HG02623 (cell line): ENCODE data around the gene KLK15.
"Not testable (repeated sequence)": the region's sequence is repeated elsewhere in the genome, so short reads cannot be mapped to it uniquely, and the experiment has no call there.

Source experiments
- ATAC-seq: cut with Tn5 transposase; IDR thresholded peaks from one replicate; pipeline ENCODE4 v1.9.1; 2021; ENCODE audit warnings: moderate library complexity; ENCODE audit not compliant: unreplicated experiment

KLK15 gene

DNA sequence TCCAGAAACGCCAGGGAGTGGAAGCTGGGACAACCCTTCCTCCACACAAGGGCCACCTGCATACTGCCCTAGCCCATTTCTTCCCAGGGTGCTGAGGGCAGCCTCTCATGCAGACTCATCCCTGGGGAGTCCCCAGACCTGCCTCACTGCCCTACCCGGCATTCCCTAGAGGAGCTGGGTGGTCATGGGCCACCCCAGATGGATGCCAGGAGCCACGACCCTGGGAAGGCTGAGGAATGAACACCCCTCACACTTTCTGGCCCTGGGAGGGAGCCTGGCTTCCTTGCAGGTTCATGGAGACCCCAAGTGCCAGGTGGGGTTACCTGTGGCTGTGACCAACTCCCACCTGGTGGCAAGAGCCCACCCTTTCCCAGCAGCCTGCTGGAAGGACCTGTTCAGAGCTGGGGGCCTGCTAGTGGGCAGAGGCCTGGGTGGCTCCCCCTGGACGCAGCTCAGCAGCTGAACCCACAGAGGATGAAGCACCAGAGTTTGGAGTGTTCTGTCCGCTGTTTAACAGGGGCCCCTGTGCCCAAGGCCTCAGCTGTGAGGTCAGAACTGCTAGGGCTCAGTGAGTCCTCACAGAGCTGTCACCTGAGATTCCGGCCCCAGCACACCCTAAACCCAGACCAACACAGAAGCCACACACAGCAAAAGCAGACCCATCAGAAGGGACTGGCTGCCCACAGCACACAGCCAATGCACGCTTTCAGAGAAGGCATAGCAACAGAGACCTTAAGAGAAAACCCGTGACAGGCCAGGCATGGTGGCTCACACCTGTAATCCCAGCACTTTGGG, 36.5 kb downstream of the KLK15 start:
- no peak for ATAC-seq

DNA sequence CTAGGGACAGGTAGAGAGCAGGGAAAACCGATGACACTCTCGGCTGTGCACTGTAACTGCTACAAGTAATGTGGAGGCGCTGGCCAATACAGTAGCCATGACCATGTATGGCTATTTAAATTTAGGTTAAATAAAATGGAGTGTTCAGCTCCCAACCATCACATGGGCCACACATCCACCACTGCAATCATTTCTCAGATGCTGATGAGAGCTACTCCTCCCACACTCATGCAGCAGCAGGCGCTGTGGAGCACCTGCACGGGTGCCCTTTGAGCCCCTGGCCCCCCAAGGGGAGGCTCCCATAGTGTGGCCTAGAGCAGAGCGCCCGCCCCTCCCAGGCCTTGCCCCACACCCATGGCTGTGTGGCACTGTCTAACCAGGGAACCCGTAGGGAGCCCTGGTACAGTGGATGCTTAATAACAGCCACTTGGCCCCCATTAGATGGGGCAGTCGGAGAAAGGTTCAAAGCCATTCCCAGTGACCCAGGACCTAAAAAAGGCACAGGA, 37.2 kb downstream of the KLK15 start:
- no peak for ATAC-seq

DNA sequence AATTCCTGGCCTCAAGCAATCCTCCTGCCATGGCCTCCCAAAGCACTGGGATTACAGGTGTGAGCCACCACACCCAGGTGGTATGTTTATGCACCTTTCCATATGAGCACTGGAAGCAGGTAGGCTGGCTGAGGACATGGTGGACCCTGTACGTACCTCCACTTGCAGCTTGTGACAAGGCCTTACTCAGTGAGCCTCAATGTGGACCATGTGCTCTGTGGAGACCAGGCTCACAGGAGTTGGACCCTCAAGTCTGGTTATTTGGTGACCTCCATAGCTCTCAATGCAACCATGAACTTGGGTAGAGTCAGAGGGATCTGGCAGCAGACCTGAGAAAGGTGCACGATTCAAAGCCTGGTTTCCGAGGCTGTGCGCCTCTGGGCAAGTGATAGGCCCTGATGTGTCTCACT, 37.7 kb downstream of the KLK15 start:
- ATAC-seq = no peak

DNA sequence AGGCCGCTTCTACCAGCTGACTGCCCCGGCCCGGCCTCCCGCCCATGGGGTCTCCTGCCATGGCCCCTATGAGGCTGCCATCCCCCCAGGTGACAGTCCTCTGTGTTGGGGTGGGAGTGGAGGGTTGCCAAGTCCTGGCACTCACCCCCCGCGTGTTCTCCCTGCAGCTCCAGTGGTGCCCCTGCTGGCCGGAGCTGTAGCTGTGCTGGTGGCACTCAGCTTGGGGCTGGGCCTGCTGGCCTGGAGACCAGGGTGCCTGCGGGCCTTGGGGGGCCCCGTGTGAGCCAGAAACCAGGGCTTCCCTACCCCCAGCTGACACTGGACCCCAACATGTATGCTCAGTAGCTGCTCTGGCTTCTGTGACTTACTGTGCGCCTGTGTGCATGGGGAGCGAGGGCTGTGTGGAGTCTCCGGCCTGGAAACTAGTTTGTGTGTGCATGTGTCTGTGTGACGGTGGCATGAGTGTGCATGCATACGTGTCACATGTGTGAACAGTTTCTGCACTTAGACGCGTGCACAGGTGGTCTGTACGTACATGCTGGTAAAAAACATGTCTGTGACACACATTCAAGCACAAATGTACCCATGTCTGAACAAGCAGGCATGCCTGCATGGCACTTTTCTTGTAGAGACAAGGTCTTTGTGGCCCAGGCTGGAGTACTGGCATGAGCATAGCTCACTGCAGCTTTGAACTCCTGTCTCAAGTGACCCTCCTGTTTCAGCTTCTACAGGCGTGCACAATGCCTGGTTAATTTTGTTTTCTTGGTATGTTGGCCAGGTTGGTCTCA, 38.3 kb downstream of the KLK15 start:
- no peak for ATAC-seq

DNA sequence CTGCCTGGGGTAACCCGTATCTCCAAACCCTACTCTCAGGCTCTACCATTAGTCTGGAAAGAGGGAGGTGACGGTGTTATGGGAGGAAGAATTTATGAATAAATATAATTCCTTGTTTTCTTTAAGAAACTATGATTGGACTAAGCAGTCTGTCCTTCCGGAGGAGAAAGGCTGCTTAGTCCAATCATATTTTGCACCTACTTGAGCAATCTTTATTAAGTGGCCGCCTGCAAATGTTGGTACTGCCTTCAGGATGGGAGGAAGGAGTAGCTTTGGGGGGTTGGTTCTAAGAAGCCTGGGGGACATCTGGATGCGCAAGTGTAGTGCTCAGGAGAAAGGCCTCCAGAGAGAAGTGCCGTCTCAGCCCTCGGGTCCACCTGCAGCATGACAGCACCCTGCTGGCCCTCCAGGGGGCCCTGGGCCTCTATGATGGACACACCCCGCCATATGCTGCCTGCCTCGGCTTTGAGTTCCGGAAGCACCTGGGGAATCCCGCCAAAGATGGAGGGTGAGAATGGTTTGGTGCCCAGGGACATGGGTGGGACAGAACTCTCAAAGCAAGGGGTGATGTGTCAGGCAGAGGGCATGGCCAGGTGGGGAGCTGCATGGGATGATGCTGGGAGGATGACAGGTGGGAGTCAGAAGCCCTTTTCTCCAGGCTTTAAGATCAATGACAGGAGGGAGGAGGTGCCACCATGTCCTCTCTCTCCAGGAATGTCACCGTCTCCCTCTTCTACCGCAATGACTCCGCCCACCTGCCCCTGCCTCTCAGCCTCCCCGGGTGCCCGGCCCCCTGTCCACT, 39.1 kb downstream of the KLK15 start:
- no peak for ATAC-seq

DNA sequence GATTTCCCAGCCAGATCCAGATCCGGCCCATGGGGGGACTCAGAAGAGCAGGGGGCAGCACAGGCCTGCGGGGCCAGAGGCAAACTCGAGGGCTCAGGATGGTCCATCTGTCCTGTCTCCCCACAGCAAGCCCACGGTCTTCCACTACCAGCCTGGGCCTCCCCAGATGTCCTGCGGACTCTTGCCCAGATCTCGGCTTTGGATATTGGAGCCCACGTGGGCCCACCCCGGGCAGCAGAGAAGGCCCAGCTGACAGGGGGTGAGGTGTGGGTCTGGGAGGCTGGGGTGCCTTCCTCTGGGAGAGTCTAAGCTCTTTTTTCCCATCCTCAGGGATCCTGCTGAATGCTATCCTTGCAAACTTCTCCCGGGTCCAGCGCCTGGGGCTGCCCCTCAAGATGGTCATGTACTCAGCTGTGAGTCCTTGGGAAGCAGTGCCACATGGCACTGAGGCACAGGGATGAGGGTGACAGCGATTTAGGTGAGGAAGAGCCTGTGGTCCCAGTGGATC, 39.8 kb downstream of the KLK15 start:
- no peak for ATAC-seq

DNA sequence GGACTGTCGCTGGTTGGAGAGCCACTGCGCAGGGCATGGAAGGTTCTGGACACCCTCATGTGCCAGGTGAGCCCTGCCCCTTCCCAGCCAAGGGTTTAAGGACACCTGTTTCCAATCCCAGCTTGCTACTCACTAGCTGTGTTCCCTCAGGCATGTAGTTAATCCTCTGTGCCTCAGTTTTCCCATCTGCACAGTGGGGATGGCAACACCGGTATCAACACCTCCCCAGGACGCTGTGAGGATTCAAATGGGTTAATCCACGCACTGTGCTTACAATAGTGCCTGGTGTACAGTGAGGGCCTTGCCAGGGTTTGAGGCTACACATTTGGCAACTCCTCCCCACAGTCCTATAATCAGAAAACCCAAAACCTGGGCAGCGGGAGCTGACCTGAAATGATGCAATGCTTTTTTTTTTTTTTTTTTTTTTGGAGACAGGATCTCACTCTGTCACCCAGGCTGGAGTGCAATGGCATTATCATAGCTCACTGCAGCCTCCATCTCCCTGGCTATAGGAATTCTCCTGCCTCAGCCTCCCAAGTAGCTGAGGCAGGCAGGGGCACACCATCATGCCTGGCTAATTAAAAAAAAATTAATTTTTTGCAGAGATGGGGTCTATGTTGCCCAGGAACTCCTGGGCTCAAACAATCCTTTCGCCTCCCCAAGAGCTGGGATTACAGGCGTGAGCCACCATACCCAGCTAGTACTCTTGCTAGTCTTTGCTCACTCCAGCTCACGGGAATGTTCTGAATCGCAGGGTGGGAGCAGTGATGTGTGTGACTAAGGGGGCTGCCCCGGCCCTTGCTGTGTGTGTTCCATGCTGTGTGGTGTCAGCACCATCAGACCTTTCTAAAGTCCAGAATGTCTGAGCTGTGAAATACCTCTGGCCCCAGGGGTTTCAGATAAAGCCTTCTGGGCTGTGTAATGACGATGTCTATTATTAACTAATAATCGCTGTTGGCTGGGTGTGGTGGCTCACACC, 40.8 kb downstream of the KLK15 start:
- no peak for ATAC-seq

DNA sequence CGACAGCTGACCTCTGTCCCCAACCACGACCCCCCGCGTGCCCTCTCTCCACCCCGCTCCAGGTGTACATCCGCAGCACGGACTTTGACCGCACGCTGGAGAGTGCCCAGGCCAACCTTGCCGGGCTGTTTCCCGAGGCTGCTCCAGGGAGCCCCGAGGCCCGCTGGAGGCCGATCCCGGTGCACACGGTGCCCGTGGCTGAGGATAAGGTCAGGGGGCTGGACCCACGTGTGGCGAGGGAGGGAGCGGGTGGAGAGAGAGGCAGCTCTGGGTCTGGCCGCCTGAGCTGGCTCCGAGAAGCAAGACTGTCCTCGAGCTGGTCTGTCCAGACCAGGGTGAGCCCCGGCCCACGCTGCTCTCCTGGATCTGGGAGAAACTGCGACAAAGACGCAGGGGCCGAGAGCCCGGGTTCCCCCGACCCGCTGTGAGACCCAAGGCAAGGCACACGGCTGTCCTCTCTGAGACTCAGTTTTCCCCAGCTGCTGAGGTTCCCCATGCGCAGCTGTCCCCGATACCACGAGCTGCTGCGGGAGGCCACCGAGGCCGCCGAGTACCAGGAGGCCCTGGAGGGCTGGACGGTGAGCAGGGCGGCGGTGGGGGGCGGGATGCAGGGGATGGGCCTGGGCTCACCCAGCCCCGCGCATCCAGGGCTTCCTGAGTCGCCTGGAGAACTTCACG, 41.6 kb downstream of the KLK15 start:
- no peak for ATAC-seq

DNA sequence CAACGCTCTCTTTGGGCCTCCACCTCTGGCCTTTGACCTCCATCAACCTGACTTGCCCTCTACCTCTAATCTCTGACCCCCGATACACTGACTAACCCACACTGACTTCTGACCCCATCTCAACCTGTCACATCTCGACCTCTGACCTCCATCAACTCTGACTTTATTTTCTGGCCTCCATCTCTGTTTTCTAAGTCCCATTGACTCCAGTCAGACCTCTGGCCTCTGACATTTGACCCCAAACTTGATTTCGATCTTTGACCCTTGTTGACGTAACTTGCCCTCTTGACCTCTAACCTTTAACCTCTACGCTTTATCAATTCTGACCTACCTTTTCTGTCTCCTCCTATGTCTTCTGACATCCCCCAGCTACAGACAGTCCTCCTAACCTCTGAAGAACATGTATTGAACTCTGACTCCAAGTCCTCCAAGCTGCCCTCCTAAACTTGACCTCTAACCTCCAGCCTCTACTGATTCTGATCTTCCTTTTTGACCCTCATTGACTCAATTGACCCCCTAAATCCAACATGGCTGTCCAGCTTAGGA, 42.4 kb downstream of the KLK15 start:
- no peak for ATAC-seq

DNA sequence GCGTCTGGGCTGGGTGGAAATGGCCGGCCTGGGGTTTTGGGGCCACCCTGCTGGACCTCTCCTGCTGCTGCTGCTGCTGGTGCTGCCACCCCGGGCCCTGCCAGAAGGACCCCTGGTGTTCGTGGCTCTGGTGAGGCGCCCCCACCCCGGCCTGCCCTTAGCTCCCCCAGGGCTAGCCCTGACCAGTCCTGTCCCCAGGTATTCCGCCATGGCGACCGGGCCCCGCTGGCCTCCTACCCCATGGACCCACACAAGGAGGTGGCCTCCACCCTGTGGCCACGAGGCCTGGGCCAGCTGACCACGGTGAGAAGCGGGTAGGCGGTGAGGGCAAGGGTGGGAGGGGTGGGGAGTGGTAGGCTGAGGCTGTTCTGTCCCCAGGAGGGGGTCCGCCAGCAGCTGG, 43.0 kb downstream of the KLK15 start, which contains the start of gene ACP4:
Gene ACP4, plus strand, starts transcription at position 20 of the 400 bp plus-strand sequence. Its CDS starts 0 bp downstream, at position 20.
- no peak for ATAC-seq

DNA sequence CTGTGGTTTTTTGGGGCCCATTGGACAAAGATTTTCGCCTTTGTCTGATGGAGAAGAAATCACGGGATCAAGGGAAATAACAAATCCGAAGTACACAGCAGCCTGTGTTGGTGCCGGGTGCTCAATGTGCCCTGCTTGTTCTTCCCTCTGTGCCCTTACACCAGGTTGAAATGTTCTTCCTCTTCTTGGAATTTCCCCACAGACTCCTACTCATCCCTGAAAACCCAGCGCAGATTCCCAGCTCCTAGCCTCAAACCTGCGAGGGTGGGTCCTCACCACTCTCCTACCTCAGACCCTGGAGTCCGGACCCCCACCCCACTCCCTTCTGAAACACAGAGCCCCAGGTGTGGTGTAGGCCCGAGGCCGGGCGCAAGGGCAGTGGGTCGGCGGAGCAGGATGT, 48.0 kb downstream of the KLK15 start:
- ATAC-seq = no peak

DNA sequence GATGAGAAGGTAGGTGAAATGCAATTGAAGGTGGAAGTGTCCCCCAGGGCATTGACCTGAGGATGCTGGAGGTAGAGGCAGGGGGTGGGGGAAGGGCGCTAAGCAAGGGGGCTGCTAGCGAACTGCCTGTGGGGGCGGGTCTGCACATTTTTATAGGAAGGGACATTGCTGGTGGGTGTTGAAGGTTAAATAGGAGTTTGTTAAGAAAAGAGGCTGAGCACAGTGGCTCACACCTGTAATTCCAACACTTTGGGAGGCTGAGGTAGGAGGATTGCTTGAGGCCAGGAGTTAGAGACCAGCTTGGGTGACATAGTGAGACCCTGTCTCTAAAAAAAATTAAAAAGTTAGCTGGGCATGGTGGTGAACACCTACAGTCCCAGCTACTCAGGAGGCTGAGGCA, 48.7 kb downstream of the KLK15 start:
- ATAC-seq = no peak

DNA sequence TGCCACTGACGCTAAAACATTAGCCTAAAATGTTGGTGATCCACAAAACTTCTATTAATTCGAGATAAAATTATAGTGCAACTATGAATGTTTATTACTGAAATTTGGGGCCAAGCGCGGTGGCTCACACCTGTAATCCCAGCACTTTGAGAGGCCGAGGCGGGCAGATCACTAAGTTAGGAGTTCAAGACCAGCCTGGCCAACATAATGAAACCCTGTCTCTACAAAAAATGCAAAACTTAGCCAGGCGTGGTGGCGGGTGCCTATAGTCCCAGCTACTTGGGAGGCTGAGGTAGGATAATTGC, 49.6 kb downstream of the KLK15 start:
- ATAC-seq = not testable (repeated sequence)

DNA sequence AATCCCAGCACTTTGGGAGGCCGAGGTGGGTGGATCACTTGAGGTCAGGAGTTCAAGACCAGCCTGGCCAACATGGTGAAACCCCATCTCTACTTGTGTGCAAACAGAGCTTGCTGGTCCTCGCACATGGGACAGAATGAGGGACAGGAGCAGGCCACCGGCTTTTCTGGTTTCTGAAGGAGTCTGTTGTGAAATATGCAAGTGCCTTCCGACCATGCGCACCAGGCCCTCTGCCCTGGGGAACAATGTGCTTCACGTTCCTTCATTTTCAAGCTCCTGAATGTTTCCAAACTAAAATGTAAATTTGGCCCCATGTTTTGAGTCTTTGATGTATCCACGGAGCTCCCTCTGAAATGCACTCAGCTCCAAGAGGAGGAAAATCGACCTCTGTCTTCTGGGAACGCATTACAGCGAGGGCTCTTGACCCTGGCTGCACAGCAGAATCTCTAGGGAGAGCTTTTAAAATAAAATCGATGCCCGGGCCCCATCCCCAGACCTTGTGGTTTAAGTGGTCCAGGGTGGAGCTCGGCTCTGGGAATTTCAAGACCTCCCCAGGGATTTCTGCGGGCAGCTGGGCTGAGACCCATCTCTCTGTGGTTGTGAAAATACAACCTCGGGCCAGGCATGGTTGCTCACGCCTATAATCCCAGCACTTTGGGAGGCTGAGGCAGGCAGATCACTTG, 52.5 kb downstream of the KLK15 start:
- no peak for ATAC-seq

DNA sequence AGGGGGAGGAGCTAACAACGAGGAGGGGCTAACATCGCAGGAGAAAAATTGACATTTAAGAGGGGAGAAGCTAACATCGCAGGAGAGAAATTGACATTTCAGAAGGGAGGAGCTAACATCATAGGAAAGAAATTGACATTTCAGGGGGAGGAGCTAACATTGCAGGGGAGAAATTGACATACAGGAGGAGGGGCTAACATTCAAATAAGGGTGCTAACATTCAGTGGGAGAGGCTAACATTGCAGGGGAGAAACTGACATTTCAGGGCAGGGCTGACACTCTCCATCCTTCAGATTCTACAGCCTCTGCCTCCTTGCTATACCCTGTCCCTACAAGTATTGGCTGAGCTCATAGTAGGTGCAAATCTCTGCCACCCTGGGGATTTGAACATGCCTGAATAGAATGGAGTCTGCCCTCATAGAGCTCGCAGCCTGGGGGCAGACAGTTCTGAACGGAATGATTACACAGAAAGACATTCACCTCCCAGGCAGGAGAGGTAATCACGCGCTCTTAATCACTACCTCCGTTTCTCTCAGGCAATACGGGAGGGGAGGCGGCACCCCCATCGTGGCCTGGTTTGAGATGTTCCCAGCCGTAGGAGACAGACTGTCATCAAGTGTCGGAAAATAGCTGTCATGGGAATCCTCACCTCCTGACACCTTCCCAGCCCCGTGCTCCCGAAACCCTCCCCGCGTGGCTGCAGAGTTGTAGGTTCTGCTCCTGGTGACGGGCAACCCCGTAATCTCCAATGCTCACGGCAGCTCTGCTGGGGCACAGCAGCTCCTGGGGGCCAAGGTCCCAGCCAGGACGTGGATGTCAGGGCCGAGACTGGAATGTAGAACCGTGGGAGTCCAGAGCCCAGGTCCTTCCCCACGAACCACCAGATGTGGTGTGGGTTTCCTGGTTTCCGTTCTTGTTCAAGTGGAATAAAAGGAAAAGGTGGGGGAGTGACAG, 53.6 kb downstream of the KLK15 start:
- no peak for ATAC-seq

DNA sequence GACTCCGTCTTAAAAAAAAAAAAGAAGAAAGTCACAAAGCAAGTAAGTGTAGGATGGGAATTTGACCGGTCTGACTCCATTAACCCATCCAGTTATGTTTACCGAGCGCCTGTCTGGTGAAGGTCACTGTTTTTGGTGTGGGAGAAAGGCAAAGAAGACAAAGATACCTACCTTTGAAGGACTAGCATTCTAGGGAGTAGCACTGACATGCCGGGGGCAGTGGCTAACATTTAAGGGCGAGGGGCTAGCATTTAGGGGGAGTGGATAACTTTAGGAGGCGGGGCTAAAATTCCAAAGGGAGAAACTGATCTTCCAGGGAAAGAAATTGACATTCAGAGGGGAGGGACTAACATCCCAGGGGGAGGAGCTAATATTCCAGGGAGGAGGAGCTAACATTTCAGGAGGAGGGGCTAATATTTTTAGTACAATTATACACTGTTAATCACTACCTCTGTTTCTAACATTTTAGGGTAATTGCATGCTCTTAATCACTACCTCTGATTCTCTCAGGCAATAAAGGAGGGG, 54.4 kb downstream of the KLK15 start:
- ATAC-seq = no peak

DNA sequence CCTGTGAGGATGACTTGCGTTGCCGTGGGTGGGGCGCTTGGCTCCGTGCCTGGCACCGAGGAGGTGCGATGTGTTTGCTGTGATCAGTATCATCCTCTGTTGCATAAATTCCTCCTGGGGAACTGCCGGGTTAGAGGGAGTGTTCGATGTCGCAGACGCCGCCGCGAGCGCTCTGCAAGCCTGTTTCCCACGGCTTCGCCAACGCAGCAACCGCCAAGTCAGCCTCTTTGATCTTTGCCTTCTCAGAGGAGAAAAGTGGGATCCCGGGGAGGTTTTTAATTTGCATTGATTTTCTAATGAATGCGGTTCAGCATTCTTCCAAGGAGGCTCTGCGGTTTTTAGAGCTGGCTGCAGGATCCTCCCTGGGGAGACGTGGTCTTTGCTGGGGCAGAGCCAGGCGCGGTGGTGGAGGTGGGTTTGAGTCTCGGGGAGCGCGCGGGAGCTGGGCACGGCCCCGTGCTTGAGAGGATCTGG, 55.5 kb downstream of the KLK15 start:
- no peak for ATAC-seq
